Measurements from ENCODE around the gene FITM2.
"Not testable (repeated sequence)": the region's sequence is repeated elsewhere in the genome, so short reads cannot be mapped to it uniquely, and the experiment has no call there.

FITM2 gene

DNA sequence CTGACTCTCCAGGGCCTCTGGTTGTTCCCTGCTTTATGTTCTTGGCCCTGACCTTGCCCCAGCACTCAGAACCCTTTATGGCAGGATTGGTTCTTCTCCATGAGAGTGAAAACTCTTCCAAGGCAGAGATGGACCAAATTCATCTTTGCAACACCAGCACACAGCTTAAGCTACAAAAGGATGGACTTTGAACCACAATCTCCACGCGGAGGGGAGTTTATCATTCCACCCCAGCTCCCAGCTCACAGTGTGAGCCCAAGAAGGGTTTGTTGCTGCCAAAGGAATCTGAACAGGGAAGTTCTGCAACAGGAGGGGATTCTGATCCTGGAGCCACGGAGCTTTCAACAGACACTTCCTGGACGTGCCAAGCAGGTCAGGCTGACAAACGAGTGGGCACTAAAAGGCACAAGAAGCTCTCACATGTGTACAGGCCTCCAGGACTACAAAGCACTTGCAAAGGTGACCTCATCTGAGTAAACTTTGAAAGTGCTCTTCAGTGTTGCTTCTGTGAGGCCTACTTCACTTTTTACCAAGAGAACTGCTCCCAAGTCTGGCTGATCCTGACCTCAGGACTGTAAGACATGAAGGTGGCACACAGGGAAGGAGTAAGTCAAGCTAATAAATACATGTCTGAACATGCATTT is 8.9 kb downstream of the FITM2 start:
- DNase-seq (ENCODE audit: low read depth, low spot score) = no peak
- TF ChIP-seq, protein P1, sequence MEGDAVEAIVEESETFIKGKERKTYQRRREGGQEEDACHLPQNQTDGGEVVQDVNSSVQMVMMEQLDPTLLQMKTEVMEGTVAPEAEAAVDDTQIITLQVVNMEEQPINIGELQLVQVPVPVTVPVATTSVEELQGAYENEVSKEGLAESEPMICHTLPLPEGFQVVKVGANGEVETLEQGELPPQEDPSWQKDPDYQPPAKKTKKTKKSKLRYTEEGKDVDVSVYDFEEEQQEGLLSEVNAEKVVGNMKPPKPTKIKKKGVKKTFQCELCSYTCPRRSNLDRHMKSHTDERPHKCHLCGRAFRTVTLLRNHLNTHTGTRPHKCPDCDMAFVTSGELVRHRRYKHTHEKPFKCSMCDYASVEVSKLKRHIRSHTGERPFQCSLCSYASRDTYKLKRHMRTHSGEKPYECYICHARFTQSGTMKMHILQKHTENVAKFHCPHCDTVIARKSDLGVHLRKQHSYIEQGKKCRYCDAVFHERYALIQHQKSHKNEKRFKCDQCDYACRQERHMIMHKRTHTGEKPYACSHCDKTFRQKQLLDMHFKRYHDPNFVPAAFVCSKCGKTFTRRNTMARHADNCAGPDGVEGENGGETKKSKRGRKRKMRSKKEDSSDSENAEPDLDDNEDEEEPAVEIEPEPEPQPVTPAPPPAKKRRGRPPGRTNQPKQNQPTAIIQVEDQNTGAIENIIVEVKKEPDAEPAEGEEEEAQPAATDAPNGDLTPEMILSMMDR (IDR thresholded peaks at IDR 0.05; ENCODE audit: low read depth, low read length) = no peak
- no peak overlapping the region for H3K4me3 ChIP-seq (ENCODE audit: low read depth, low read length)
- in situ Hi-C loops (cut with HindIII; ENCODE audit: low sequenced_read_pairs) = no loop called here

DNA sequence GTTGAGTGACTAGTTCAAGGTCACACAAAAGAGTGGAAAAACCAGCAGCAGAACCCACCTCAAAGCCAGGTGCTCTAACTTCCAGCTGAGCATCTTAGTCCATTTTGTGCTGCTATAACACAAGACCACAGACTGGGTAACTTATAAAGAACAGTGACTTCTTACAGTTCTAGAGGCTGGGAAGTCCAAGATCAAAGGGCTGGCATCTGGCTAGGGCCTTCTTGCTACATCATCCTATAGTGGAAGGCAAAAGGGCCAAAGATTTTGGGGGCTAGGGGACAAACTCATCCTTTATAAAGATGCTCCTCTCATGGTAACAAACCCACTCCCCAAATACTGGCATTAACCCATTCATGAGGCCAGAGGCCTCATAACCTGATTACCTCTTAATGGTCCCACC is 9.7 kb downstream of the FITM2 start:
- in situ Hi-C loops (cut with HindIII; ENCODE audit: low sequenced_read_pairs) = no loop called here
- H3K4me3 ChIP-seq (ENCODE audit: low read depth, low read length) = no peak overlapping the region
- TF ChIP-seq, protein P1 (IDR thresholded peaks at IDR 0.05; ENCODE audit: low read depth, low read length) = no peak
- no peak for DNase-seq (ENCODE audit: low read depth, low spot score)

DNA sequence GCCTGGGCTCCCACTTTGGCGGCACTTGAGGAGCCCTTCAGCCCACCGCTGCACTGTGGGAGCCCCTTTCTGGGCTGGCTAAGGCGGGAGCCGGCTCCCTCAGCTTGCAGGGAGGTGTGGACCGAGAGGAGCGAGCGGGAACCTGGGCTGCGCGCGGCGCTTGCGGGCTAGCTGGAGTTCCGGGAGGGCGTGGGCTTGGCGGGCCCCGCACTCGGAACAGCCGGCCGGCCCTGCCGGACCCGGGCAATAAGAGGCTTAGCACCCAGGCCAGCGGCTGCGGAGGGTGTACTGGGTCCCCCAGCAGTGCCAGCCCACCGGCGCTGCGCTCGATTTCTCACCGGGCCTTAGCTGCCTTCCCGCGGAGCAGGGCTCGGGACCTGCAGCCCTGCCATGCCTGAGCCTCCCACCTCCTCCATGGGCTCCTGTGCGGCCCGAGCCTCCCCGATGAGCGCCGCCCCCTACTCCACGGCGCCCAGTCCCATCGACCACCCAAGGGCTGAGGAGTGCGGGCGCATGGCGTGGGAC is 11.9 kb downstream of the FITM2 start:
- DNase-seq (ENCODE audit: low read depth, low spot score); H3K4me3 ChIP-seq (ENCODE audit: low read depth, low read length); in situ Hi-C loops (cut with HindIII; ENCODE audit: low sequenced_read_pairs): not testable (repeated sequence)

DNA sequence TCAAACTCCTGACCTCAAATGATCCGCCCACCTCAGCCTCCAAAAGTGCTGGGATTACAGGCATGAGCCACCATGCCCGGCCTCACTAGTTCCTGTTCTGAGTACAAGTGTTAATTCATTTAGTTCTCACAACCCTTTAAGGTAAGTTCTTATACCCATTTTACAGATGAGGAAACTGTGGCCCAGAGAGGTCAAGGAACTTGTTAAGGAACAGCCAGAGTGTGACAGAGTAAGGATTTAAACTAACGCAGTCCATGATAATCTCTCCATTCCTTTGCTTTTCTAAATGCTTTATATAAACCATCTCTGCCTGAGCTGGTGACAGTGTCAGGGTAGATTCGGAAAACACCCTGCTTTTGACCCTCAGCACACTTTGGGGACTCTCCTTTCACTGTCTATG is 13.3 kb downstream of the FITM2 start:
- no peak for DNase-seq (ENCODE audit: low read depth, low spot score)
- no peak overlapping the region for H3K4me3 ChIP-seq (ENCODE audit: low read depth, low read length)
- in situ Hi-C loops (cut with HindIII; ENCODE audit: low sequenced_read_pairs) = no loop called here
- TF ChIP-seq, protein P1 (IDR thresholded peaks at IDR 0.05; ENCODE audit: low read depth, low read length) = no peak

DNA sequence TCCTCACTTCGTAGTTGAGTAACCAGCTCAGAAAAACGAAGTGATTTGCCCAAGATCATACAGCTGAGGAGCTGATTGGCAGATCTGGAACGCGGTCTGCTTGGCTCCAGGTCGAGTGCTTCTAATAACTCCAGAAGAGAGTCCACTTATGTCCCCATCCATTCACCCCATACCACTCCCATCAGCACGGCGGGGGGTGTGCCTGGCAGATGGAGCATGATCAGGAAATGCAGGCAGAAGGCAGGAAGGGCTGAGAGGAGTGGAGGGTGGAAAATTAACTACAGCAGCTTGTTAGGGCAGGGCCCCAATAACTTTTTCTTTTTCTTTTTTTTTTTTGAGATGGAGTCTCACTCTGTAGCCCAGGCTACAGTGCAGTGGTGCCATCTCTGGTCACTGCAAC is 15.0 kb downstream of the FITM2 start:
- DNase-seq (ENCODE audit: low read depth, low spot score) = no peak
- H3K4me3 ChIP-seq (ENCODE audit: low read depth, low read length) = no peak overlapping the region
- in situ Hi-C loops (cut with HindIII; ENCODE audit: low sequenced_read_pairs) = no loop called here
- TF ChIP-seq, protein P1 (IDR thresholded peaks at IDR 0.05; ENCODE audit: low read depth, low read length) = no peak

DNA sequence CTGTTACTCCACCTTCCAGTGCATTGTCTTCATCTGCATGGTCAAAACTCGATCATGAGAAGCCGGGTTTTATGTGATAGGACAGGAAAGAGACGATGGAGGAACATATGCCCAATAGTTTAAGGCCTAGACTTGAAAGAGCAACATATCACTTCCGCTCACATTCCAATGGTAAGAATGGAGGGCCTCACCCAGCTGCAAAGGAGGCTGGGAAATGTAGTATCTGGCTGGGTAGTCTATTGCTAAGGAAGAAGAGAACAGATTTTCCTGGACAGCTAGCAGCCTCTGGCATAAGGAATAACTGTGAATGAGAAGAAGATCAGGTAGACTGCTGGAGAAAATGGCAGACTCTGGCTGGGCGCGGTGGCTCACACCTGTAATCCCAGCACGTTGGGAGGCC is 19.2 kb downstream of the FITM2 start:
- in situ Hi-C loops (cut with HindIII; ENCODE audit: low sequenced_read_pairs) = no loop called here
- TF ChIP-seq, protein P1 (IDR thresholded peaks at IDR 0.05; ENCODE audit: low read depth, low read length) = no peak
- DNase-seq (ENCODE audit: low read depth, low spot score) = no peak
- H3K4me3 ChIP-seq (ENCODE audit: low read depth, low read length) = no peak overlapping the region

DNA sequence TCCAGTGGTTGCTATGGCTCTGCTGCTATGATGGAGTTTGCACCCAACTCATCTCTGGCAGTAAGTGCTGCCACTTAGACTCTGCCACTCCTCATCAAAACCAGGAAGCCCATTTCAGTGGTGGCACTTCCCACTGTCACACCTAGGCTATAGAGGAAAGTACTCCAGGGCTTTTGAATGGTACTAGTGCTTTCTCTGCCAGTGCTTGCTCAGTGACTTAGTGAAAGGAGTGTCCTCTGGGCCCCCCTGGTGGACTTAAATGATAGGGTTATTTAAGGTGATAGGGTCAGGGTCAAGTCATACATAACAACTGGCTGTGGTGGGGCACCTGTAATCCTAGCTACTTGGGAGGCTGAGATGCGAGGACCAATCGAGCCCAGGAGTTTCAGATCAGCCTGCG is 22.8 kb downstream of the FITM2 start:
- no peak overlapping the region for H3K4me3 ChIP-seq (ENCODE audit: low read depth, low read length)
- DNase-seq (ENCODE audit: low read depth, low spot score) = no peak
- in situ Hi-C loops (cut with HindIII; ENCODE audit: low sequenced_read_pairs) = no loop called here
- TF ChIP-seq, protein P1 (IDR thresholded peaks at IDR 0.05; ENCODE audit: low read depth, low read length) = no peak

All from astrocyte of the spinal cord (primary cell).